Activated CD4-positive, alpha-beta T cell treated with anti-CD3 and anti-CD28 coated beads, Interleukin-2, amount 10 ng/mL, durations not matched to agents 24 days and 14 days (primary cell): ENCODE measurements around the gene TSPAN11. TPM values are rescaled to one million over a fixed set of nuclear protein-coding genes. Genes with fewer than 3 reads are reported as not detected.

Experiments
- DNase-seq: peaks from one replicate; pipeline ENCODE4 v3.0.0; 2022
- H3K27ac Mint-ChIP-seq: one replicate; pipeline ENCODE4 v1.8.0; 2022; ENCODE audit warnings: mild to moderate bottlenecking, mixed read lengths
- H3K27me3 Mint-ChIP-seq: one replicate; pipeline ENCODE4 v1.8.0; 2022; ENCODE audit warnings: mixed read lengths
- H3K36me3 Mint-ChIP-seq: one replicate; pipeline ENCODE4 v1.8.0; 2022; ENCODE audit warnings: low read depth, mild to moderate bottlenecking, mixed read lengths
- H3K4me1 Mint-ChIP-seq: one replicate; pipeline ENCODE4 v1.8.0; 2021; ENCODE audit warnings: mixed read lengths
- H3K4me3 Mint-ChIP-seq: one replicate; pipeline ENCODE4 v1.8.0; 2022; ENCODE audit warnings: mild to moderate bottlenecking, moderate library complexity, mixed read lengths
- H3K9me3 Mint-ChIP-seq: one replicate; pipeline ENCODE4 v1.8.0; 2021; ENCODE audit warnings: mixed read lengths
- intact Hi-C: fragments of 100-400 bp; cut with micrococcal nuclease; formaldehyde crosslinking; loops from one replicate; pipeline ENCODE4 v1.15.1; 2023
- total RNA-seq: library from RNA; stranded (reverse); gene quantifications from 2 replicates; pipeline ENCODE4 v1.2.3, GENCODE V29; 2022

The TSPAN11 gene
- total RNA-seq, 1 donor from 2014 or later, result not detected

DNA sequence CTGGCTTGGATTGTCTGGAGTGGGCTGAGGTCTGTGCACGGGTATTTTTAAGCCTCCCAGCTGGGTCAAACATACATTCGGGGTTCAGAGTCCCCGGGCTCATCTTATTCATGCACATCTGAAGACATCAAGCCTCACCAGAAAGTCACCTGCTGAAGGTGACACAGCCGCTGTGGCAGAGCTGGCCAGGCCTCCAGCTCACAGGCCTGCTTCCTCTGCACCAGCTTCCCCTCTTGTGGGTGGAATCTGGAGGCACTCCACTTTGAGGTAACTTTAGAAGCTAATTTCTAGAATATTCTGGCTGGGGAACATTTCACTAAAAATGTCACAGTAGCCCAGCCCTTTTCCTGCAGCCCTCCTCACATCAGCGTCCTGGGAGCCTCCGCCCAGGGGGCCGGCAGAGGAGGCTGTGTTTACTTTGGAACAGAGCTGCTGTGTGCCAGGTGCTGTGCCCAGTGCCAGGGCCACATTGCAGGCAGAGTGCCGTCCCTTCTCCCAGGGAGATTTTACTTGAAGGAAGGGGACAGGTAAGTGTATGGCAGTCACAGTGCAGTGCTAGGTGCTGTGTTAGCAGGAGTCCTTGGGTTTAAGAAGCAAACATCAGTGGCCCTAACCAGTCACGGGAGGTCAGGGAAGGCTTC, 62.2 kb downstream of the TSPAN11 start:
- Mint-ChIP-seq H3K4me1 (no peaks in the 10 kb centered on the region), H3K36me3 (no peaks in the 10 kb centered on the region), H3K9me3 (no peaks in the 10 kb centered on the region), H3K4me3 (no peak overlapping the region), H3K27ac (no peak overlapping the region), H3K27me3 (no peaks in the 10 kb centered on the region)
- no peak for DNase-seq
- intact Hi-C loops, result no loop called here

GRCh38 chr12:30989754-30990153, 63.2 kb downstream of the TSPAN11 start:
- H3K4me1 Mint-ChIP-seq, result no peaks in the 10 kb centered on the region
- intact Hi-C loops, result no loop called here
- peak; percentile 61 for DNase-seq
- H3K27me3 Mint-ChIP-seq, result no peaks in the 10 kb centered on the region
- no peaks in the 10 kb centered on the region for H3K36me3 Mint-ChIP-seq
- no peaks in the 10 kb centered on the region for H3K9me3 Mint-ChIP-seq
- H3K27ac Mint-ChIP-seq, result no peak overlapping the region
- H3K4me3 Mint-ChIP-seq, result no peak overlapping the region

DNA sequence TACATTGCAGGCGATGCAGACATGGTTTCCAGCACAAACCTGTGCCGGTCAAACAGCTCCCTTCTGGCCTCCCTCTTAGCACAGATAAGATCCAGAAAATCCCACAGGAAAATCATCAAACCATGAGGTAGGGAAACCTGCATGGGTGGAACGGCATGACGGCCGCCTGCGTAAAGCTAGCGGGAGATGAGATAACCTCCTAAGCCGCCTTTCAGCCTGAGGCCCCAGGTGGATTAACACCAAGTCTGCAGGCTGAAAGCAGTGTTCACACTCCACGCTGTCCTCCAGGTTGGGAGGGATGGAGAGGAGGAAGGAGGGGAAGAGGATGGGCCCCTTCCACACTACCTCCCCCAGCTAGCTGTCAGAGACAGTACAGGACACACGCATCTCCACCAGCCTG, 63.8 kb downstream of the TSPAN11 start:
- H3K4me3 Mint-ChIP-seq, result no peak overlapping the region
- H3K27ac Mint-ChIP-seq, result no peak overlapping the region
- H3K9me3 Mint-ChIP-seq, result no peaks in the 10 kb centered on the region
- no peaks in the 10 kb centered on the region for H3K4me1 Mint-ChIP-seq
- H3K36me3 Mint-ChIP-seq, result no peaks in the 10 kb centered on the region
- no peaks in the 10 kb centered on the region for H3K27me3 Mint-ChIP-seq
- DNase-seq, result no peak
- intact Hi-C loops, result no loop called here

DNA sequence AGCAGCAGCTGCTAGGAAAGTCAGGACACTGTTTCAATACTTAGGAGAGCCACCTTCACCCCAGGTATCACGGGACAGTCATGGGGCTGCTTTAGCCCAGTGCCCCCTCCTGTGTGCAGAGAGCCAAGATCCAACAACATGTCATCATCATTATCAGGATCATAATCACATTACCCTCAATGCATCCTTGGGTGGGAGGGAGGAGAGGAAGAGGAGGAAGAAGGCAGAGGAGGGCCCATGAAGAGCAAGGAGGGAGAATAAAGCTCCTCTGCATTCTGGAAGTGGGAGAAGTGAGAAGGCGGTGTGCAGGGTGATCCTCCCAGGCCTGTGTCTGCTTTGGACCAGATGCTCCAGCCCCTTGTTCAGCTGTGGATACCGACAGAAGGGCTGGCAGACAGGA, 64.2 kb downstream of the TSPAN11 start:
- Mint-ChIP-seq H3K27me3 (no peaks in the 10 kb centered on the region), H3K36me3 (no peaks in the 10 kb centered on the region), H3K9me3 (no peaks in the 10 kb centered on the region), H3K27ac (no peak overlapping the region), H3K4me3 (no peak overlapping the region), H3K4me1 (no peaks in the 10 kb centered on the region)
- intact Hi-C loops, result no loop called here
- DNase-seq, result no peak

- no peaks in the 10 kb centered on the region for H3K9me3 Mint-ChIP-seq
- H3K4me1 Mint-ChIP-seq, result no peaks in the 10 kb centered on the region
- no peak overlapping the region for H3K4me3 Mint-ChIP-seq
- intact Hi-C loops, result no loop called here
- H3K27ac Mint-ChIP-seq, result no peak overlapping the region
- no peak for DNase-seq
- no peaks in the 10 kb centered on the region for H3K36me3 Mint-ChIP-seq
- H3K27me3 Mint-ChIP-seq, result no peaks in the 10 kb centered on the region
Measured at GRCh38 chr12:30991466-30991865, 64.9 kb downstream of the TSPAN11 start.

GRCh38 chr12:30992381-30992780, 65.8 kb downstream of the TSPAN11 start:
- no peak overlapping the region for H3K27ac Mint-ChIP-seq
- no peaks in the 10 kb centered on the region for H3K9me3 Mint-ChIP-seq
- H3K36me3 Mint-ChIP-seq, result no peaks in the 10 kb centered on the region

GRCh38 chr12:30993766-30994165, 67.2 kb downstream of the TSPAN11 start:
- Mint-ChIP-seq H3K9me3 (no peaks in the 10 kb centered on the region), H3K4me3 (no peak overlapping the region), H3K36me3 (no peaks in the 10 kb centered on the region), H3K27ac (no peak overlapping the region), H3K27me3 (no peaks in the 10 kb centered on the region), H3K4me1 (no peaks in the 10 kb centered on the region)
- no peak for DNase-seq
- intact Hi-C loops, result no loop called here

More at GRCh38 chr12:30992381-30992780, 65.8 kb downstream of the TSPAN11 start:
- Mint-ChIP-seq H3K27me3 (no peaks in the 10 kb centered on the region), H3K4me3 (no peak overlapping the region), H3K4me1 (no peaks in the 10 kb centered on the region)
- intact Hi-C loops, result no loop called here
- no peak for DNase-seq

DNA sequence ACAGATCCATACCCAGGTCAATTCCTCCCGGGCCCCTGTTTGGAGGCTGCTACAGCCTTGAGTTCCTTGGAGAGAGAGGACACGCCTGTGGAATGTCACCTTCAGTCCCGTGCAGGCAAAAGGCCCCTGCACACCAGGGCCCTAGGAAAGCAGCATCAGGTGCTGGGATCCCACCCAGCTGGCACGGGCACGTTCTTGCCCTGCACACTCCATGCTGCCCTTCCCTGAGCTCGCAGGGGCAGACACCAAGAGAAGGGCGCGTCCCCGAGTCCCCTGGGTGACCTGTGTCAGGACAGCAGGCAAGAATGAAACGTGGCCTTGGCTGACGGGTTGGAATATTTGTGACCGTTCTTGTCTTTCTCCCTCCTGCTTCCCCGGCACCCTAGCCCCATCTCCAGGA, 67.7 kb downstream of the TSPAN11 start:
- no peaks in the 10 kb centered on the region for H3K9me3 Mint-ChIP-seq
- H3K27ac Mint-ChIP-seq, result no peak overlapping the region
- DNase-seq, result no peak
- no peak overlapping the region for H3K4me3 Mint-ChIP-seq
- intact Hi-C loops, result no loop called here
- H3K4me1 Mint-ChIP-seq, result no peaks in the 10 kb centered on the region
- H3K27me3 Mint-ChIP-seq, result no peaks in the 10 kb centered on the region
- H3K36me3 Mint-ChIP-seq, result no peaks in the 10 kb centered on the region

GRCh38 chr12:30996255-30996654, 69.7 kb downstream of the TSPAN11 start:
- Mint-ChIP-seq H3K4me1 (no peaks in the 10 kb centered on the region), H3K4me3 (no peak overlapping the region), H3K9me3 (no peaks in the 10 kb centered on the region)

GRCh38 chr12:30996752-30997151, 70.2 kb downstream of the TSPAN11 start:
- Mint-ChIP-seq H3K9me3 (no peaks in the 10 kb centered on the region), H3K36me3 (no peaks in the 10 kb centered on the region), H3K27ac (no peak overlapping the region), H3K27me3 (no peaks in the 10 kb centered on the region), H3K4me1 (no peaks in the 10 kb centered on the region), H3K4me3 (no peak overlapping the region)
- intact Hi-C loops, result no loop called here
- no peak for DNase-seq

More at GRCh38 chr12:30996255-30996654, 69.7 kb downstream of the TSPAN11 start:
- intact Hi-C loops, result no loop called here
- no peaks in the 10 kb centered on the region for H3K27me3 Mint-ChIP-seq
- DNase-seq, result no peak
- no peak overlapping the region for H3K27ac Mint-ChIP-seq
- no peaks in the 10 kb centered on the region for H3K36me3 Mint-ChIP-seq

DNA sequence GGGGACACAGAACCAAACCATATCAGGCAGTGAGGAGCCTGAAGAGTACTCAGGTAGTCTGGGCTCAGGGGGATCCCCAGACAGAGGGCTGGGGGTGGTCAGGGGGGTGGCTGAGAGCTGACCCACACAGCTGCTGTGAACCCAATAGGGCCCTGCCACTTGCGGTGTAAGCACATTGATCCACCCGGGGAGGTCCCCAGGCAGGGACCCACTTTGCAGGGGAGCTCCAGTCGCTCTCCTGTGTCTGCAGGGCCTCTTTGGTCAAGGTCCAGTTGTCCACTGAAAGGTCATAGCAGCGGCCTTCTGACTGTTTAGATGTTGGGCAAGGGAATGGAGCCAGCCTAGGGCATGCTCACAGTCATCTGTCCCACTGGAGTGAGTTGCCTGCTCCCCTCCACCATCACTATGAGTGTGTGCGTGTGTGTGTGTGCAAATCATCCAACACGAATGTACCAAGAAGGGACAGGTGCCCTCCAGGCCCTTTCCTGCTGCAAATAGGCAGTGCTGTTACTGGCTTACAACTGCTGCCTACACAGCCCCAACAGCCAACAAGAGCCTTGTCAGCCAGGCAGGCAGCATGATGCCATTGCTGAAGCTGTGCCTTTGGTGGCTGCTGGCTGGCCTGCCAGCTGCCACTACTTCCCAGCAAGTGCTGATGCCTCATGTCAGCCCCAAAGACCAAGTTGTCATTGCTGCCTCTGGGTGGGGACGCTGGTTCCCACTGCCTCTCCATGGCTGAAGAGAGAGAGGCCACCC, 71.3 kb downstream of the TSPAN11 start:
- H3K4me1 Mint-ChIP-seq, result no peaks in the 10 kb centered on the region
- DNase-seq, result no peak
- H3K36me3 Mint-ChIP-seq, result no peaks in the 10 kb centered on the region
- no peaks in the 10 kb centered on the region for H3K27me3 Mint-ChIP-seq
- H3K27ac Mint-ChIP-seq, result no peak overlapping the region
- intact Hi-C loops, result no loop called here
- no peaks in the 10 kb centered on the region for H3K9me3 Mint-ChIP-seq
- H3K4me3 Mint-ChIP-seq, result no peak overlapping the region

- no peak overlapping the region for H3K27ac Mint-ChIP-seq
- no peak for DNase-seq
- intact Hi-C loops, result no loop called here
- no peaks in the 10 kb centered on the region for H3K4me1 Mint-ChIP-seq
- H3K27me3 Mint-ChIP-seq, result no peaks in the 10 kb centered on the region
- no peaks in the 10 kb centered on the region for H3K9me3 Mint-ChIP-seq
- no peak overlapping the region for H3K4me3 Mint-ChIP-seq
- H3K36me3 Mint-ChIP-seq, result no peaks in the 10 kb centered on the region
Measured at GRCh38 chr12:30999011-30999410, 72.5 kb downstream of the TSPAN11 start.

- H3K4me1 Mint-ChIP-seq, result no peaks in the 10 kb centered on the region
- no peak for DNase-seq
- intact Hi-C loops, result no loop called here
- no peaks in the 10 kb centered on the region for H3K9me3 Mint-ChIP-seq
- H3K36me3 Mint-ChIP-seq, result no peaks in the 10 kb centered on the region
- no peak overlapping the region for H3K4me3 Mint-ChIP-seq
- no peaks in the 10 kb centered on the region for H3K27me3 Mint-ChIP-seq
- H3K27ac Mint-ChIP-seq, result no peak overlapping the region
Measured at GRCh38 chr12:30999723-31000122, 73.2 kb downstream of the TSPAN11 start.

- Mint-ChIP-seq H3K9me3 (no peaks in the 10 kb centered on the region), H3K27ac (no peak overlapping the region), H3K36me3 (no peaks in the 10 kb centered on the region), H3K4me1 (peaks cover under 1% of the 10 kb centered on the region), H3K4me3 (no peak overlapping the region), H3K27me3 (no peaks in the 10 kb centered on the region)
- DNase-seq, result no peak
- intact Hi-C loops, result no loop called here
Measured at GRCh38 chr12:31000751-31001150, 74.2 kb downstream of the TSPAN11 start.
